H9 (cell line): Measurements from ENCODE around the gene DLG2. TPM values are rescaled to one million over a fixed set of nuclear protein-coding genes. Genes with fewer than 3 reads are reported as not detected.

Experiments used
- DNase-seq: peaks from one replicate; pipeline ENCODE4 v3.0.0-alpha.2; 2017
- H2AFZ ChIP-seq: one replicate; pipeline ENCODE4 v1.6.1; 2013; ENCODE audit warnings: mild to moderate bottlenecking, low read length, control low read depth, moderate library complexity
- H2AK5ac ChIP-seq: 2 replicates; pipeline ENCODE4 v1.6.1; 2013; ENCODE audit warnings: low read length, control low read depth, mixed read lengths; ENCODE audit not compliant: insufficient read length
- H2BK120ac ChIP-seq: one replicate; pipeline ENCODE4 v1.6.1; 2013; ENCODE audit warnings: low read depth, mild to moderate bottlenecking, low read length, control low read depth, inconsistent platforms; ENCODE audit not compliant: poor library complexity, severe bottlenecking
- H2BK12ac ChIP-seq: 2 replicates; pipeline ENCODE4 v1.6.1; 2013; ENCODE audit warnings: low read length, control low read depth, mixed read lengths, low read depth; ENCODE audit not compliant: insufficient read length
- H2BK15ac ChIP-seq: 2 replicates; pipeline ENCODE4 v1.6.1; 2013; ENCODE audit warnings: low read depth, low read length, control low read depth
- H2BK20ac ChIP-seq: one replicate; pipeline ENCODE4 v1.6.1; 2013; ENCODE audit warnings: low read depth, mild to moderate bottlenecking, low read length, control low read depth, inconsistent platforms; ENCODE audit not compliant: poor library complexity, severe bottlenecking
- H2BK5ac ChIP-seq: 2 replicates; pipeline ENCODE4 v1.6.1; 2013; ENCODE audit warnings: low read length, control low read depth, mixed read lengths; ENCODE audit not compliant: insufficient read length
- H3K14ac ChIP-seq: 2 replicates; pipeline ENCODE4 v1.6.1; 2013; ENCODE audit warnings: low read length, control low read depth; ENCODE audit not compliant: insufficient read depth
- H3K18ac ChIP-seq: 2 replicates; pipeline ENCODE4 v1.6.1; 2013; ENCODE audit warnings: low read depth, mild to moderate bottlenecking, mixed read lengths, low read length, control low read depth; ENCODE audit not compliant: insufficient read length
- H3K23ac ChIP-seq: 2 replicates; pipeline ENCODE4 v1.6.1; 2013; ENCODE audit warnings: low read length, control low read depth, mixed read lengths, low read depth; ENCODE audit not compliant: insufficient read length
- H3K23me2 ChIP-seq: 2 replicates; pipeline ENCODE4 v1.6.1; 2013; ENCODE audit warnings: low read depth, mild to moderate bottlenecking, mixed read lengths, low read length, control low read depth; ENCODE audit not compliant: insufficient read length, poor library complexity, severe bottlenecking
- H3K27ac ChIP-seq: 2 replicates; pipeline ENCODE4 v1.5.1; 2013; ENCODE audit warnings: low read length, control low read depth, mixed read lengths, low read depth; ENCODE audit not compliant: insufficient read length
- H3K27me3 ChIP-seq: 2 replicates; pipeline ENCODE4 v1.6.1; 2013; ENCODE audit warnings: low read length, control low read depth, inconsistent platforms; ENCODE audit not compliant: insufficient read depth
- H3K4ac ChIP-seq: 2 replicates; pipeline ENCODE4 v1.6.1; 2013; ENCODE audit warnings: low read depth, mild to moderate bottlenecking, control low read depth, inconsistent platforms, low read length, moderate library complexity
- H3K4me1 ChIP-seq: 2 replicates; pipeline ENCODE4 v1.6.1; 2013; ENCODE audit warnings: low read length, control low read depth, inconsistent platforms; ENCODE audit not compliant: insufficient read depth
- H3K4me2 ChIP-seq: 2 replicates; pipeline ENCODE4 v1.6.1; 2013; ENCODE audit warnings: low read length, control low read depth, mixed read lengths; ENCODE audit not compliant: insufficient read length, insufficient read depth
- H3K56ac ChIP-seq: 2 replicates; pipeline ENCODE4 v1.6.1; 2013; ENCODE audit warnings: low read depth, mild to moderate bottlenecking, mixed read lengths, low read length, control low read depth; ENCODE audit not compliant: insufficient read length
- H3K79me1 ChIP-seq: 2 replicates; pipeline ENCODE4 v1.6.1; 2013; ENCODE audit warnings: low read depth, mild to moderate bottlenecking, moderate library complexity, low read length, control low read depth, inconsistent platforms; ENCODE audit not compliant: insufficient read depth, poor library complexity, severe bottlenecking
- H3K79me2 ChIP-seq: 2 replicates; pipeline ENCODE4 v1.6.1; 2013; ENCODE audit warnings: low read length, control low read depth, inconsistent platforms; ENCODE audit not compliant: insufficient read depth
- H3K9ac ChIP-seq: 2 replicates; pipeline ENCODE4 v1.6.1; 2013; ENCODE audit warnings: low read length, control low read depth, mixed read lengths; ENCODE audit not compliant: insufficient read length; ENCODE audit errors: extremely low read depth
- H3K9me3 ChIP-seq: one replicate; pipeline ENCODE4 v1.6.1; 2013; ENCODE audit warnings: low read depth, low read length, inconsistent platforms; ENCODE audit not compliant: control insufficient read depth
- H3T11ph ChIP-seq: one replicate; pipeline ENCODE4 v1.6.1; 2013; ENCODE audit warnings: mild to moderate bottlenecking, low read length, control low read depth, inconsistent platforms
- H4K20me1 ChIP-seq: one replicate; pipeline ENCODE4 v1.6.1; 2013; ENCODE audit not compliant: control insufficient read depth, insufficient read length, insufficient read depth
- H4K5ac ChIP-seq: 2 replicates; pipeline ENCODE4 v1.6.1; 2013; ENCODE audit warnings: low read depth, mild to moderate bottlenecking, mixed read lengths, low read length, control low read depth; ENCODE audit not compliant: insufficient read length
- H4K8ac ChIP-seq: replicated peaks from 2 replicates; pipeline ENCODE4 v1.6.1; 2013; ENCODE audit warnings: low read length, control low read depth, mixed read lengths, low read depth; ENCODE audit not compliant: insufficient read length
- H4K91ac ChIP-seq: 2 replicates; pipeline ENCODE4 v1.6.1; 2013; ENCODE audit warnings: low read depth, mild to moderate bottlenecking, moderate library complexity, mixed read lengths, low read length, control low read depth; ENCODE audit not compliant: insufficient read length
- H3K27ac Mint-ChIP-seq, 3 experiments: 2 replicates in 2 of 3; 3 replicates in 1 of 3; pipeline ENCODE4 v1.8.0; 2020 to 2021; ENCODE audit warnings: mixed read lengths in 3 of 3, mild to moderate bottlenecking in 1 of 3, moderate library complexity in 1 of 3
- H3K27me3 Mint-ChIP-seq: 2 replicates; pipeline ENCODE4 v1.8.0; 2021; ENCODE audit warnings: low read depth, mild to moderate bottlenecking, moderate library complexity, mixed read lengths
- H3K36me3 Mint-ChIP-seq, 3 experiments: 2 replicates in 2 of 3; 3 replicates in 1 of 3; pipeline ENCODE4 v1.8.0; 2020 to 2021; ENCODE audit warnings: low read depth in 3 of 3, mixed read lengths in 3 of 3; ENCODE audit not compliant: insufficient read depth in 1 of 3
- H3K4me1 Mint-ChIP-seq, 2 experiments: 2 replicates each; pipeline ENCODE4 v1.8.0; 2020; ENCODE audit warnings: mixed read lengths in 2 of 2
- H3K4me3 Mint-ChIP-seq, 2 experiments: 2 replicates in 1 of 2; 3 replicates in 1 of 2; pipeline ENCODE4 v1.8.0; 2020 to 2021; ENCODE audit warnings: mild to moderate bottlenecking in 2 of 2, mixed read lengths in 2 of 2, moderate library complexity in 1 of 2
- H3K9me3 Mint-ChIP-seq, 2 experiments: 2 replicates in 1 of 2; 3 replicates in 1 of 2; pipeline ENCODE4 v1.8.0; 2020; ENCODE audit warnings: mild to moderate bottlenecking in 2 of 2, mixed read lengths in 2 of 2, moderate library complexity in 1 of 2
- WGBS: extraction: QIAGEN DNeasy Blood & Tissue Kit; methylation state at CpG from one replicate; pipeline ENCODE4 v1.1.7; 2013; ENCODE audit warnings: missing lambda C conversion rate, low lambda C conversion rate, mixed read lengths; ENCODE audit not compliant: insufficient read length; ENCODE audit errors: extremely low coverage; 5-methylcytosine and 5-hydroxymethylcytosine counted together
- total RNA-seq: library from RNA; stranded (reverse); gene quantifications from 2 replicates; pipeline ENCODE4 v1.2.1, GENCODE V29; 2021
- TF ChIP-seq, protein P1 (sequence below): fragments of 200-600 bp; sonication (generic); conservative IDR thresholded peaks from 3 replicates; pipeline ENCODE4 v1.8.0; 2021; ENCODE audit warnings: antibody characterized with exemption, mild to moderate bottlenecking

The DLG2 gene
- total RNA-seq, 1 experiment from 2014 or later, result 8.0 TPM

DNA sequence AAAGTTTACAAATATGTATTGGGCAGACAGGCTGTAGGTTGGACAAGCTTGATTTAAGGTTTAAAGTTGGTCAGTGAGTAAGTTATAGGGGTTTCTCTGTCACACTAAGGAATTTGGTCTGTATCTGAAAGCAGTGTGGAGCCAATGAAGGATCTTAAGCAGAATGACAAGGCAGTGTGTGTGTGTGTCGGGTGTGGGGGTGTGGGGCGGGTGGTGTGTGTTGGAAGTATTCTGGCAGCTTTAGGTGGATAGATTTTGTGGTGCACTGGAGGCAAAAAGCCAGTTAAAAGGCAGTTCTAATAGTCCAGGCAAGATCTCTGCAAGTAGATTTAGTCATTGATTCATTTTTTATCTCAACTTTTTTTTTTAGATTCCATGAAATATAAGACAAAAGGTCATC is 1334.2 kb downstream of the DLG2 start:
- no peak for DNase-seq
- Histone ChIP-seq H3T11ph (no peak overlapping the region), H4K5ac (no peak overlapping the region), H3K14ac (no peak overlapping the region), H3K27me3 (no peaks in the 10 kb centered on the region), H3K27ac (no peak overlapping the region), H3K4me1 (no peaks in the 10 kb centered on the region), H2BK5ac (no peak overlapping the region), H2BK20ac (no peak overlapping the region), H2BK120ac (no peak overlapping the region), H2AFZ (no peak overlapping the region), H3K9me3 (no peaks in the 10 kb centered on the region), H3K18ac (no peak overlapping the region), H2BK15ac (no peak overlapping the region), H4K91ac (no peak overlapping the region), H3K79me2 (no peaks in the 10 kb centered on the region), H4K20me1 (no peaks in the 10 kb centered on the region), H3K4me2 (no peak overlapping the region), H4K8ac (no peak overlapping the region), H3K9ac (no peak overlapping the region), H3K56ac (no peak overlapping the region), H2AK5ac (no peak overlapping the region), H3K4ac (no peak overlapping the region), H3K23ac (no peak overlapping the region), H2BK12ac (no peak overlapping the region), H3K23me2 (no peaks in the 10 kb centered on the region), H3K79me1 (no peaks in the 10 kb centered on the region)
- Mint-ChIP-seq H3K4me3 (no peak overlapping the region), H3K36me3 (no peaks in the 10 kb centered on the region), H3K9me3 (no peaks in the 10 kb centered on the region), H3K27me3 (no peaks in the 10 kb centered on the region), H3K4me1 (peaks cover 0 to 4% of the 10 kb centered on the region in 2 experiments; a peak in 2 of 4 replicates), H3K27ac (no peak overlapping the region)
- TF ChIP-seq, protein P1, sequence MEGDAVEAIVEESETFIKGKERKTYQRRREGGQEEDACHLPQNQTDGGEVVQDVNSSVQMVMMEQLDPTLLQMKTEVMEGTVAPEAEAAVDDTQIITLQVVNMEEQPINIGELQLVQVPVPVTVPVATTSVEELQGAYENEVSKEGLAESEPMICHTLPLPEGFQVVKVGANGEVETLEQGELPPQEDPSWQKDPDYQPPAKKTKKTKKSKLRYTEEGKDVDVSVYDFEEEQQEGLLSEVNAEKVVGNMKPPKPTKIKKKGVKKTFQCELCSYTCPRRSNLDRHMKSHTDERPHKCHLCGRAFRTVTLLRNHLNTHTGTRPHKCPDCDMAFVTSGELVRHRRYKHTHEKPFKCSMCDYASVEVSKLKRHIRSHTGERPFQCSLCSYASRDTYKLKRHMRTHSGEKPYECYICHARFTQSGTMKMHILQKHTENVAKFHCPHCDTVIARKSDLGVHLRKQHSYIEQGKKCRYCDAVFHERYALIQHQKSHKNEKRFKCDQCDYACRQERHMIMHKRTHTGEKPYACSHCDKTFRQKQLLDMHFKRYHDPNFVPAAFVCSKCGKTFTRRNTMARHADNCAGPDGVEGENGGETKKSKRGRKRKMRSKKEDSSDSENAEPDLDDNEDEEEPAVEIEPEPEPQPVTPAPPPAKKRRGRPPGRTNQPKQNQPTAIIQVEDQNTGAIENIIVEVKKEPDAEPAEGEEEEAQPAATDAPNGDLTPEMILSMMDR, result no peak
- no CpG with 5 or more reads among the region's 2 CpGs for WGBS
